WTC11 (cell line): ENCODE data around the gene GGCX.

Experiments
- CREB1 ChIP-seq: sonication (generic); formaldehyde crosslinking; IDR thresholded peaks from 2 replicates; pipeline ENCODE4 v1.8.0; 2023; ENCODE audit warnings: mild to moderate bottlenecking, missing genetic modification reagents
- GABPB1 ChIP-seq: sonication (generic); formaldehyde crosslinking; IDR thresholded peaks from 2 replicates; pipeline ENCODE4 v1.8.1; 2023; ENCODE audit warnings: mild to moderate bottlenecking, missing genetic modification reagents
- MXD4 ChIP-seq: fragments of 250-450 bp; sonication (Bioruptor Pico); IDR thresholded peaks from 2 replicates; pipeline ENCODE4 v1.8.0; 2021; ENCODE audit warnings: mild to moderate bottlenecking, moderate library complexity, borderline replicate concordance
- NR1H2 ChIP-seq: sonication (generic); formaldehyde crosslinking; IDR thresholded peaks from 2 replicates; pipeline ENCODE4 v1.9.0; 2021; ENCODE audit warnings: mild to moderate bottlenecking, moderate library complexity, missing genetic modification reagents
- USF2 ChIP-seq: sonication (generic); formaldehyde crosslinking; IDR thresholded peaks from 2 replicates; pipeline ENCODE4 v1.8.1; 2023; ENCODE audit warnings: mild to moderate bottlenecking, missing genetic modification reagents, moderate library complexity
- ZNF263 ChIP-seq: sonication (generic); formaldehyde crosslinking; IDR thresholded peaks from 2 replicates; pipeline ENCODE4 v1.8.1; 2022; ENCODE audit warnings: low read depth, mild to moderate bottlenecking, moderate library complexity, missing genetic modification reagents
- TF ChIP-seq, protein P1 (sequence below): fragments of 200-600 bp; IDR thresholded peaks from 2 replicates; pipeline ENCODE4 v1.8.0; 2022; ENCODE audit warnings: antibody characterized with exemption
- TF ChIP-seq, protein P2 (sequence below): sonication (generic); formaldehyde crosslinking; IDR thresholded peaks from 2 replicates; pipeline ENCODE4 v1.8.1; 2023; ENCODE audit warnings: mild to moderate bottlenecking, moderate library complexity, missing genetic modification reagents
- TF ChIP-seq, protein P3 (sequence below): sonication (generic); formaldehyde crosslinking; IDR thresholded peaks from 2 replicates; pipeline ENCODE4 v1.8.1; 2023; ENCODE audit warnings: mild to moderate bottlenecking, missing genetic modification reagents, borderline replicate concordance

DNA sequence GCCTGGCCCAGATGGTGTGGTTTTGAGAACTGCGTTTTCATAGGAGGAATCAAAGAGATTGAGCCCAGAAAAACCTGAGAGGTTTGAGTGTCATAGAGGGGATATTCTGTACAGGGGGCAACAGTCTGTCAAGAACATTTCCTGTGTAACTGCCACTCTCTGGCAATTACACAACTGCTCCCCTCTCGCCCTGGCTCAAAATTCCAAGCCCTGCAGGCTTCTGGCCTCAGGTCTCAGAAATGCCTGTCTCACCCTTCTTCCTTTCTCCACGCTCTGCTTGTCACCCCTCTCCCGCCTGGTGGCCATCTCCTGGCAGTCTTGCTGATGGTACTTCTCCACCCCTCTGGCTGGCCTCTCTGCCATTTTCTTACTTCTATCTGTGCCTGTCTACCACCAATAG lies 26.9 kb upstream of the GGCX start:
- TF ChIP-seq, protein P1, sequence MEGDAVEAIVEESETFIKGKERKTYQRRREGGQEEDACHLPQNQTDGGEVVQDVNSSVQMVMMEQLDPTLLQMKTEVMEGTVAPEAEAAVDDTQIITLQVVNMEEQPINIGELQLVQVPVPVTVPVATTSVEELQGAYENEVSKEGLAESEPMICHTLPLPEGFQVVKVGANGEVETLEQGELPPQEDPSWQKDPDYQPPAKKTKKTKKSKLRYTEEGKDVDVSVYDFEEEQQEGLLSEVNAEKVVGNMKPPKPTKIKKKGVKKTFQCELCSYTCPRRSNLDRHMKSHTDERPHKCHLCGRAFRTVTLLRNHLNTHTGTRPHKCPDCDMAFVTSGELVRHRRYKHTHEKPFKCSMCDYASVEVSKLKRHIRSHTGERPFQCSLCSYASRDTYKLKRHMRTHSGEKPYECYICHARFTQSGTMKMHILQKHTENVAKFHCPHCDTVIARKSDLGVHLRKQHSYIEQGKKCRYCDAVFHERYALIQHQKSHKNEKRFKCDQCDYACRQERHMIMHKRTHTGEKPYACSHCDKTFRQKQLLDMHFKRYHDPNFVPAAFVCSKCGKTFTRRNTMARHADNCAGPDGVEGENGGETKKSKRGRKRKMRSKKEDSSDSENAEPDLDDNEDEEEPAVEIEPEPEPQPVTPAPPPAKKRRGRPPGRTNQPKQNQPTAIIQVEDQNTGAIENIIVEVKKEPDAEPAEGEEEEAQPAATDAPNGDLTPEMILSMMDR = no peak
- TF ChIP-seq MXD4 (CRISPR knock-in tag) (no peak), NR1H2 (no peak), CREB1 (CRISPR knock-in tag) (no peak), ZNF263 (CRISPR knock-in tag) (no peak), USF2 (CRISPR knock-in tag) (no peak), GABPB1 (CRISPR knock-in tag) (no peak)
- TF ChIP-seq, protein P2, sequence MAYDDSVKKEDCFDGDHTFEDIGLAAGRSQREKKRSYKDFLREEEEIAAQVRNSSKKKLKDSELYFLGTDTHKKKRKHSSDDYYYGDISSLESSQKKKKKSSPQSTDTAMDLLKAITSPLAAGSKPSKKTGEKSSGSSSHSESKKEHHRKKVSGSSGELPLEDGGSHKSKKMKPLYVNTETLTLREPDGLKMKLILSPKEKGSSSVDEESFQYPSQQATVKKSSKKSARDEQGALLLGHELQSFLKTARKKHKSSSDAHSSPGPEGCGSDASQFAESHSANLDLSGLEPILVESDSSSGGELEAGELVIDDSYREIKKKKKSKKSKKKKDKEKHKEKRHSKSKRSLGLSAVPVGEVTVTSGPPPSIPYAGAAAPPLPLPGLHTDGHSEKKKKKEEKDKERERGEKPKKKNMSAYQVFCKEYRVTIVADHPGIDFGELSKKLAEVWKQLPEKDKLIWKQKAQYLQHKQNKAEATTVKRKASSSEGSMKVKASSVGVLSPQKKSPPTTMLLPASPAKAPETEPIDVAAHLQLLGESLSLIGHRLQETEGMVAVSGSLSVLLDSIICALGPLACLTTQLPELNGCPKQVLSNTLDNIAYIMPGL (CRISPR knock-in tag) = no peak
- TF ChIP-seq, protein P3, sequence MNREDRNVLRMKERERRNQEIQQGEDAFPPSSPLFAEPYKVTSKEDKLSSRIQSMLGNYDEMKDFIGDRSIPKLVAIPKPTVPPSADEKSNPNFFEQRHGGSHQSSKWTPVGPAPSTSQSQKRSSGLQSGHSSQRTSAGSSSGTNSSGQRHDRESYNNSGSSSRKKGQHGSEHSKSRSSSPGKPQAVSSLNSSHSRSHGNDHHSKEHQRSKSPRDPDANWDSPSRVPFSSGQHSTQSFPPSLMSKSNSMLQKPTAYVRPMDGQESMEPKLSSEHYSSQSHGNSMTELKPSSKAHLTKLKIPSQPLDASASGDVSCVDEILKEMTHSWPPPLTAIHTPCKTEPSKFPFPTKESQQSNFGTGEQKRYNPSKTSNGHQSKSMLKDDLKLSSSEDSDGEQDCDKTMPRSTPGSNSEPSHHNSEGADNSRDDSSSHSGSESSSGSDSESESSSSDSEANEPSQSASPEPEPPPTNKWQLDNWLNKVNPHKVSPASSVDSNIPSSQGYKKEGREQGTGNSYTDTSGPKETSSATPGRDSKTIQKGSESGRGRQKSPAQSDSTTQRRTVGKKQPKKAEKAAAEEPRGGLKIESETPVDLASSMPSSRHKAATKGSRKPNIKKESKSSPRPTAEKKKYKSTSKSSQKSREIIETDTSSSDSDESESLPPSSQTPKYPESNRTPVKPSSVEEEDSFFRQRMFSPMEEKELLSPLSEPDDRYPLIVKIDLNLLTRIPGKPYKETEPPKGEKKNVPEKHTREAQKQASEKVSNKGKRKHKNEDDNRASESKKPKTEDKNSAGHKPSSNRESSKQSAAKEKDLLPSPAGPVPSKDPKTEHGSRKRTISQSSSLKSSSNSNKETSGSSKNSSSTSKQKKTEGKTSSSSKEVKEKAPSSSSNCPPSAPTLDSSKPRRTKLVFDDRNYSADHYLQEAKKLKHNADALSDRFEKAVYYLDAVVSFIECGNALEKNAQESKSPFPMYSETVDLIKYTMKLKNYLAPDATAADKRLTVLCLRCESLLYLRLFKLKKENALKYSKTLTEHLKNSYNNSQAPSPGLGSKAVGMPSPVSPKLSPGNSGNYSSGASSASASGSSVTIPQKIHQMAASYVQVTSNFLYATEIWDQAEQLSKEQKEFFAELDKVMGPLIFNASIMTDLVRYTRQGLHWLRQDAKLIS (CRISPR knock-in tag) = no peak
